ENCODE data around the gene VPS37C. TPM values are rescaled to one million over a fixed set of nuclear protein-coding genes. Genes with fewer than 3 reads are reported as not detected.
A peak's percentile ranks its signal among the peaks of the same experiment; 100 is the strongest.

Gene VPS37C
- total RNA-seq, 1 experiment from 2014 or later, result 19.0 TPM

DNA sequence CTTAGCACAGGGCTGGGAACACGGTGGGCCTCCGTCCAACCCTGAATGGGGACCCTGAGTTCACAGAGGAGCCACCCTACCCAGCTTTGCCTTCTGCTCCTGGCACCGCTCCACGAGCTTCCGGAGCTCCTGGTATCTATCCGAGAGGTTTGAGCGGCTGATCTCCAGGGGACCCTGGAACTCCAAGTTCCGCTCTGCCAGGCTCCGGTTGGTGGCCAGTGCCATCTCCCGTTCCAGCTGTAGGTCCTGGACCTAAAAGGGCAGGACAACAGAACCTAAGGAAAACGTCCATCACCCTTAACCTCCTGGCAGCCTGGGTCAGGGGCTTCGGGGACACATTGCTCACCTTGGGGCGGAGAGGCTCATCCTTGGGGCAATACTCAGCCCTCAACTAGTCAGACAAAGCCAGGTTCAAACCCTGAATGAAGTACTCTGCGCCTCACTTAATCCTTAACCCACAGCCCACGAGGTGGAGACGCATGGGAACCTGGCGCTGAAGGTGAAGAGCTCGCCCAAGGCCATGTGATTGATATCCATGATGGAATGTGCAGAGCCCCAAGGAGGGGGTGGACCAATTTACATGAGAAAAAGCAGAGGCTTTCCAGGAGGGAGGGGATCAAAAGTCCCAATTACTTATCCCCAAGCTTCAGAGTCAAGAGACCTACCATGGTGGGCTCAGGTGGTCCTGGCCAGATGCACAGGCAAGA lies 27.1 kb downstream of the VPS37C start:
- Histone ChIP-seq H4K20me1 (ENCODE audit: control insufficient read depth, insufficient read depth, insufficient read length) (no peaks in the 10 kb centered on the region), H3K18ac (ENCODE audit: insufficient read length, low read depth, low read length) (no peak overlapping the region)
- WGBS (ENCODE audit: extremely low coverage, insufficient read length, low lambda C conversion rate), result no CpG with 5 or more reads among the region's 18 CpGs

More for the DNA sequence above, 27.1 kb downstream of the VPS37C start:
- Histone ChIP-seq H3K23me2 (ENCODE audit: insufficient read length, low read depth, low read length, poor library complexity, severe bottlenecking) (no peaks in the 10 kb centered on the region), H3K9me3 (ENCODE audit: control insufficient read depth, low read depth, low read length) (no peaks in the 10 kb centered on the region), H2BK20ac (ENCODE audit: low read depth, low read length, poor library complexity, severe bottlenecking) (no peak overlapping the region), H4K91ac (ENCODE audit: insufficient read length, low read depth, low read length) (no peak overlapping the region), H3K4me2 (ENCODE audit: insufficient read depth, insufficient read length, low read length) (no peak overlapping the region), H4K8ac (replicated peaks; ENCODE audit: insufficient read length, low read depth, low read length) (no peak overlapping the region), H3K14ac (ENCODE audit: insufficient read depth, low read length) (no peak overlapping the region), H3K23ac (ENCODE audit: insufficient read length, low read depth, low read length) (no peak overlapping the region), H3K4ac (ENCODE audit: low read depth, low read length) (no peak overlapping the region), H2AK5ac (ENCODE audit: insufficient read length, low read length) (no peak overlapping the region), H2BK5ac (ENCODE audit: insufficient read length, low read length) (no peak overlapping the region), H2BK120ac (ENCODE audit: low read depth, low read length, poor library complexity, severe bottlenecking) (no peak overlapping the region), H3K27ac (ENCODE audit: insufficient read length, low read depth, low read length) (no peak overlapping the region), H3T11ph (ENCODE audit: low read length) (no peak overlapping the region), H3K56ac (ENCODE audit: insufficient read length, low read depth, low read length) (no peak overlapping the region), H3K27me3 (ENCODE audit: insufficient read depth, low read length) (no peaks in the 10 kb centered on the region), H3K79me1 (ENCODE audit: insufficient read depth, low read depth, low read length, poor library complexity, severe bottlenecking) (no peaks in the 10 kb centered on the region), H3K79me2 (ENCODE audit: insufficient read depth, low read length) (no peaks in the 10 kb centered on the region), H2AFZ (ENCODE audit: low read length) (no peak overlapping the region), H2BK15ac (ENCODE audit: low read depth, low read length) (no peak overlapping the region), H3K4me1 (ENCODE audit: insufficient read depth, low read length) (no peaks in the 10 kb centered on the region), H4K5ac (ENCODE audit: insufficient read length, low read depth, low read length) (no peak overlapping the region), H3K9ac (ENCODE audit: extremely low read depth, insufficient read length, low read length) (no peak overlapping the region), H2BK12ac (ENCODE audit: insufficient read length, low read depth, low read length) (no peak overlapping the region)
- Mint-ChIP-seq H3K36me3 (ENCODE audit: insufficient read depth in 1 of 3, low read depth in 3 of 3) (peaks cover 4 to 36% (median 15%) of the 10 kb centered on the region in 3 experiments; a peak in 6 of 7 replicates), H3K27ac (peak overlapping the region; percentile 27 to 85 (median 52); a peak in 4 of 7 replicates), H3K4me3 (0 out of 5 replicates have a peak overlapping the region, but pooled peaks of 1 of the 2 experiments have one; percentile 29), H3K9me3 (no peaks in the 10 kb centered on the region; a peak in 1 of 5 replicates), H3K27me3 (ENCODE audit: low read depth) (no peaks in the 10 kb centered on the region), H3K4me1 (peaks cover 23 to 24% of the 10 kb centered on the region in 2 experiments)
- TF ChIP-seq, protein P1, sequence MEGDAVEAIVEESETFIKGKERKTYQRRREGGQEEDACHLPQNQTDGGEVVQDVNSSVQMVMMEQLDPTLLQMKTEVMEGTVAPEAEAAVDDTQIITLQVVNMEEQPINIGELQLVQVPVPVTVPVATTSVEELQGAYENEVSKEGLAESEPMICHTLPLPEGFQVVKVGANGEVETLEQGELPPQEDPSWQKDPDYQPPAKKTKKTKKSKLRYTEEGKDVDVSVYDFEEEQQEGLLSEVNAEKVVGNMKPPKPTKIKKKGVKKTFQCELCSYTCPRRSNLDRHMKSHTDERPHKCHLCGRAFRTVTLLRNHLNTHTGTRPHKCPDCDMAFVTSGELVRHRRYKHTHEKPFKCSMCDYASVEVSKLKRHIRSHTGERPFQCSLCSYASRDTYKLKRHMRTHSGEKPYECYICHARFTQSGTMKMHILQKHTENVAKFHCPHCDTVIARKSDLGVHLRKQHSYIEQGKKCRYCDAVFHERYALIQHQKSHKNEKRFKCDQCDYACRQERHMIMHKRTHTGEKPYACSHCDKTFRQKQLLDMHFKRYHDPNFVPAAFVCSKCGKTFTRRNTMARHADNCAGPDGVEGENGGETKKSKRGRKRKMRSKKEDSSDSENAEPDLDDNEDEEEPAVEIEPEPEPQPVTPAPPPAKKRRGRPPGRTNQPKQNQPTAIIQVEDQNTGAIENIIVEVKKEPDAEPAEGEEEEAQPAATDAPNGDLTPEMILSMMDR (conservative IDR thresholded peaks at IDR 0.05), result no peak
- no peak for DNase-seq
